Nephron (organoid): ENCODE measurements around the gene EVA1B.

ENCODE experiments used
- H3K27ac Mint-ChIP-seq, 3 experiments: 2 replicates each; pipeline ENCODE4 v1.8.0; 2020; ENCODE audit warnings: mixed read lengths in 3 of 3, mild to moderate bottlenecking in 2 of 3, moderate library complexity in 1 of 3
- H3K27me3 Mint-ChIP-seq: 2 replicates; pipeline ENCODE4 v1.8.0; 2021; ENCODE audit warnings: low read depth, mild to moderate bottlenecking, moderate library complexity, mixed read lengths
- H3K36me3 Mint-ChIP-seq: 2 replicates; pipeline ENCODE4 v1.8.0; 2020; ENCODE audit warnings: low read depth, mixed read lengths
- H3K4me1 Mint-ChIP-seq: 2 replicates; pipeline ENCODE4 v1.8.0; 2020; ENCODE audit warnings: mixed read lengths
- H3K4me3 Mint-ChIP-seq, 3 experiments: 2 replicates each; pipeline ENCODE4 v1.8.0; 2020; ENCODE audit warnings: mild to moderate bottlenecking in 3 of 3, mixed read lengths in 3 of 3, moderate library complexity in 2 of 3
- H3K9me3 Mint-ChIP-seq: 2 replicates; pipeline ENCODE4 v1.8.0; 2020; ENCODE audit warnings: mixed read lengths
- CTCF ChIP-seq, 3 experiments: fragments of 200-600 bp; sonication (generic); IDR thresholded peaks; one replicate each; pipeline ENCODE4 v1.5.0; 2021; ENCODE audit warnings: antibody characterized with exemption in 3 of 3; ENCODE audit not compliant: unreplicated experiment in 3 of 3

The EVA1B gene

GRCh38 chr1:36366091-36366661 lies 42.7 kb upstream of the EVA1B start:
- Mint-ChIP-seq H3K4me3 (peak overlapping the region; percentile 9 to 69 (median 43)), H3K27ac (peak overlapping the region; percentile 95 to 99 (median 97)), H3K27me3 (no peaks in the 10 kb centered on the region), H3K9me3 (no peaks in the 10 kb centered on the region), H3K4me1 (peaks cover 53% of the 10 kb centered on the region), H3K36me3 (peaks cover 16% of the 10 kb centered on the region)
- TF ChIP-seq CTCF (IDR thresholded peaks at IDR 0.05; ENCODE audit: unreplicated experiment in 3 of 3), result no peak

- H3K4me3 Mint-ChIP-seq, result peak overlapping the region in 1 of 3 experiments; percentile 43
- H3K27ac Mint-ChIP-seq, result peak overlapping the region; percentile 95 to 99 (median 97)
- TF ChIP-seq CTCF (IDR thresholded peaks at IDR 0.05; ENCODE audit: unreplicated experiment in 3 of 3), result no peak
- peaks cover 53% of the 10 kb centered on the region for H3K4me1 Mint-ChIP-seq
- peaks cover 16% of the 10 kb centered on the region for H3K36me3 Mint-ChIP-seq
- no peaks in the 10 kb centered on the region for H3K9me3 Mint-ChIP-seq
- no peaks in the 10 kb centered on the region for H3K27me3 Mint-ChIP-seq
Observed at GRCh38 chr1:36365381-36365780, 41.9 kb upstream of the EVA1B start.

GRCh38 chr1:36359911-36360550 lies 36.6 kb upstream of the EVA1B start:
- H3K27me3 Mint-ChIP-seq, result no peaks in the 10 kb centered on the region

GRCh38 chr1:36359383-36359782 lies 35.9 kb upstream of the EVA1B start:
- Mint-ChIP-seq H3K9me3 (no peaks in the 10 kb centered on the region), H3K27me3 (no peaks in the 10 kb centered on the region), H3K36me3 (peaks cover 42% of the 10 kb centered on the region), H3K27ac (peak overlapping the region in 2 of 3 experiments; percentile 4 to 46), H3K4me1 (peaks cover 14% of the 10 kb centered on the region), H3K4me3 (no peak overlapping the region)
- no peak for TF ChIP-seq CTCF (IDR thresholded peaks at IDR 0.05; ENCODE audit: unreplicated experiment in 3 of 3)

More at GRCh38 chr1:36359911-36360550, 36.6 kb upstream of the EVA1B start:
- Mint-ChIP-seq H3K9me3 (no peaks in the 10 kb centered on the region), H3K36me3 (peaks cover 40% of the 10 kb centered on the region), H3K4me3 (no peak overlapping the region), H3K27ac (peak overlapping the region in 2 of 3 experiments; percentile 4 to 46), H3K4me1 (peaks cover 14% of the 10 kb centered on the region)
- TF ChIP-seq CTCF (IDR thresholded peaks at IDR 0.05; ENCODE audit: unreplicated experiment in 3 of 3), result no peak

- no peaks in the 10 kb centered on the region for H3K9me3 Mint-ChIP-seq
- H3K4me1 Mint-ChIP-seq, result peaks cover 14% of the 10 kb centered on the region
- no peak overlapping the region for H3K4me3 Mint-ChIP-seq
- H3K27me3 Mint-ChIP-seq, result no peaks in the 10 kb centered on the region
- H3K36me3 Mint-ChIP-seq, result peaks cover 46% of the 10 kb centered on the region
- no peak for TF ChIP-seq CTCF (IDR thresholded peaks at IDR 0.05; ENCODE audit: unreplicated experiment in 3 of 3)
- H3K27ac Mint-ChIP-seq, result no peak overlapping the region
Observed at GRCh38 chr1:36358514-36359084, 35.2 kb upstream of the EVA1B start.
